HG03469 (cell line): Measurements from ENCODE around the gene ALG14.
A peak's percentile ranks its signal among the peaks of the same experiment; 100 is the strongest.

ENCODE experiments used
- ATAC-seq: cut with Tn5 transposase; IDR thresholded peaks from one replicate; pipeline ENCODE4 v1.9.1; 2021; ENCODE audit warnings: mild to moderate bottlenecking, moderate library complexity, moderate number of reproducible peaks; ENCODE audit not compliant: unreplicated experiment

Gene ALG14

DNA sequence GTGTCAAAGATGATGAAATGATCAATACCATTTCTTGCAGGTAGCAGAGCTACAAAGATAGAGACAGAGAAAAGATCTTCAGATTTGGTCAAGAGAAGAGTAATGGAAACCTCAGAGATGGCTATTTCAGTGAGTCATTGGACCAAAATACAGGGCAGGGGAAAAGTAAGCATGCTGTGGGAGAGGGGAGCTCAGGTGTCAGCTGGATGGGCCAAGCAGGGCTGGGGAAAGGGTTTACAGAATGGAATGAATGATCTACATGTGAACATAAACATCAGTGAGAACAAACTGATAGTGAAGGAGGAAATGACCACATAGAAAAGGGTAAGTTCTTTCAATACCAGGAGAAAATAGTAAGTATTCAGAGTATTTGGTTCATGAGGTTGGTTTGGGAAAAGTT lies 84.4 kb downstream of the ALG14 start:
- ATAC-seq, result no peak

DNA sequence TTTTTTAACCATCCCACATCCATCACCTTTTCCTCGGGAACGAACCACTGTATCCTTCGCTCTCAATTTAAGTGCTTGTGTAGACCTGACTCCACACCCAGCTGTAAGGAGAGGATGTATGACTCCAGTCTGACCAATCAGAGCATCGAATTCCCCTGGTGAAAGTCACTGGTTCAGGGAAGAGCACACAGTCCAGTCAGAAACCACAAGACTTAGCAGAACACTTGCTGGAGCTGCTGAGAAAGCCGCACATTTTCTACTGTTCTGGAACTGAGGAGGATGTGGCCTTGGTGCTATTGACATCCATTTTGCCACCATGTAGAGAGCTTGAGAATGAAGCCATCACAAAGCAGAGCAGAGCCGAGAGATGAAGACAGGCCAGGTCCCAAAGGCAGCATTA lies 86.0 kb downstream of the ALG14 start:
- no peak for ATAC-seq

DNA sequence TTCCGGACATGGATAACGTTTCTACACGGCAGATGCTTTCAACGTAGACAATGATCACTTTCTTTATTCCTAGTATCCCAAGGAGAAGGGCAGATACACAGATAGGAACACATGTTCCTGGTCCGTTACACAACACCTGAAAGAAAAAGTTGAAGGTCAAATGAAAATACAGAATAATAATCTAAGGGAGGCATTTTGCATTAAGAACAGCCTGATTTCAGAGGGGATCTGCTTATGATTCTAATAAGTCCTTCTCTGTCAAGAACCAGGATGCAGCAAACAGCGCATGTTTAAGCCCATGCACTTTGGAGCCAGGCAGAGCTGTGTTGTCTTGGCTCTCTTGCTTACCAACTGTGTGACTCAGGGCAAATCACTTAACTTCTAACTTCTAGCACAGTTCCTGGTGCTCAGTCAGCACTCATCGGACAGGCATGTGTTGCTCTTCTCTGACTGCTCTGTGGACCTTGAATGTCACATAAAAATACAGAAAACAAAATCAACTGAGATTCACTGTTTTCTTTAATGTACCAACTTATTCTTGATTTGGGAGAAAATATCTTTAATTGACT lies 89.5 kb downstream of the ALG14 start:
- no peak for ATAC-seq

- no peak for ATAC-seq
Observed at GRCh38 chr1:94982398-94982797, 90.4 kb downstream of the ALG14 start.

DNA sequence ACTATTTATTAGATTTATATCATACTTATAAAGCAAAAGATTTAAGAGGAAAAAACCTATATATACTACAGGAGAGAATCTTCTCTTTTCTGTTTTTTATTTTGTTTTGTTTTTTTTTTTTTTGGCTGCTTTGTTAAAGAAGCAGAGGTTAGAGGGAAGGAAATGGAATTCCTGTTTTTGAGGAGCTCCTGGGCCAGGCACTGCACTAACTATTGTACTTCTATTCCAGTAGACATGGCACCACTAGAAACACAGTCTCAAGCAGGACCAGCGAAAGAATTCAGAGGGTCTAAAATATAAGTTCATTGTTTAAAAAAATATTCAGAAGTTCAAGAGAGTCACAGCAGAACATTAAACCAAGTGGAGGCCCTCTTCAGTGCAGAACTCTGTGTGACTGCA lies 91.2 kb downstream of the ALG14 start:
- ATAC-seq, result no peak

- ATAC-seq, result no peak
Observed at GRCh38 chr1:94980582-94981574, 91.9 kb downstream of the ALG14 start.

- no peak for ATAC-seq
Observed at GRCh38 chr1:94979656-94980581, 92.8 kb downstream of the ALG14 start.

GRCh38 chr1:94979131-94979530 lies 93.6 kb downstream of the ALG14 start:
- no peak for ATAC-seq

DNA sequence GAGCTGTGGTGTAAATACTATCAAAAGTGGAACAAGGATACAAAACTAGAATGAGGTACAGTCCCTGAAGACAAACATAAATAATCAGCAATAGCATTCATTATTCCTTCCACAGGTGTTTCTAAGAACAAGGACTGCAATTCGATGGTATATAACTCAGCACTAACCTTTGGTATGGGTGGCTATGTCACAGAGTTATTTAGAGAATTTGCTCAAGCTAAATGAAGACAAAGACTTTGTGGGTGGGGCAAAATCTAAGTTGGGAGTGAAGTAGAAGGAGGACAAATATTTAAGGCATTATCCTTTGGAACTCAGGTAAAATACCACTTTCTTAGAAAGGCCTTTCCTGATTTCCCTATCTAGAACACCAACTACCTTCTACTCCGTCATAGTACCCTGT lies 94.3 kb downstream of the ALG14 start:
- ATAC-seq, result no peak

- ATAC-seq, result no peak
Observed at GRCh38 chr1:94976971-94977548, 95.7 kb downstream of the ALG14 start.

DNA sequence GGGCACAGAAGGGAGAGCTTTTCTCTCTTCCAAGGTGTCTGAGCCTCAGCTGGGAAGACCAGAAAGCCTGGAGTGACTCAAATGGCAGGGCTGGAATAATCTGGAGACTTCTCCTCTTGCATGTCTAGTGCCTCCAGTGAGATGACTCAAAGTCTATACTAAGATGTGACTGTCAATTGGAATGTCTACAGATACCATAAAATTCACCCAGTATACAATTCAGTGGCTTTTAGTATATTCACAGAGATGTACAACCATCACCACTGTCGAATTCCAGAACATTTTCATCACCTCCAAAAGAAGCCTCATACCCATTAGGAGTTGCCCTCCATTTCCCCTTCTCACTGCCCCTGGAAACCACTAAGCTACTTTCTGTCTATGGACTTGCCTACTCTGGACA lies 97.9 kb downstream of the ALG14 start:
- ATAC-seq, result no peak

- no peak for ATAC-seq
Observed at GRCh38 chr1:94974241-94974640, 98.5 kb downstream of the ALG14 start.

GRCh38 chr1:94973309-94973922 lies 99.3 kb downstream of the ALG14 start:
- ATAC-seq, result no peak

GRCh38 chr1:94971491-94971924 lies 101.2 kb downstream of the ALG14 start:
- ATAC-seq, result no peak

DNA sequence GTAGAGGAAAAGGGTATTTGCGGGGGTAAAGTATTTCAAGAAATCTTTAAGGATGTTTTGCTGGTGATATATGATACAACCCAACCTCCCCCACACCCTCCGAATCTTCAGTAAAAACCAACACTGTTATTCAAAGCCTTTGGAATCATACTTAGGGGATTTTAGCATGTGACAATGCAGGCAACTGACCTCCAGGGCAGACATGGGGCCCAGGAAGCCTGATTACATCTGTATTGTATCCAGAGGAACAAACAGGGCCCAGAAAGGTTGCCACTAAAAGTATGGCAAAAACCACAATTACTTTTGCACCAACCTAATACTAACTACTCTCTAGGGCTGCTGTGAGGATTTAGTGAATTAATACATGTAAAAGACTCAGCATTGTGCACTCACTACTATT lies 102.0 kb downstream of the ALG14 start:
- ATAC-seq, result no peak

DNA sequence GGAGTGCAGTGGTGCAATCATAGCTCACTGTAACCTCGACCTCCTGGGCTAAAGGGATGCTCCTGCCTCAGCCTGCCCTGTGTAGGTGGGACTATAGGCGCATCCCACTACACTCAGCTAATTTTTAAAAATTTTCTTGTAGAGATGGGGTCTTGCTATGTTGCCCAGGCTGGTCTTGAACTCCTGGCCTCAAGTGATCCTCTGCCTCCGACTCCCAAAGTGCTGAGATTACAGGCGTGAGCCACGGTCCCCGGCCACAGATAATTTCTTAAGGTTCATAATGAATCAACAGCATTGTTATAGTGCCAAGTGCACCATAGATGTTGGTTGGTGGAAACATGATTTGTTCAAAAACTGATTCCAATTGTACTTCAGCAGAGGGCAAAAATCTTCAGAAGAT lies 103.6 kb downstream of the ALG14 start:
- no peak for ATAC-seq

GRCh38 chr1:94966033-94966432 lies 106.7 kb downstream of the ALG14 start:
- no peak for ATAC-seq

GRCh38 chr1:94963864-94964263 lies 108.9 kb downstream of the ALG14 start:
- no peak for ATAC-seq

- ATAC-seq, result peak; percentile 96
Observed at GRCh38 chr1:94962409-94963265, 110.1 kb downstream of the ALG14 start.
